ENCODE results near the gene KCNMA1.

DNA sequence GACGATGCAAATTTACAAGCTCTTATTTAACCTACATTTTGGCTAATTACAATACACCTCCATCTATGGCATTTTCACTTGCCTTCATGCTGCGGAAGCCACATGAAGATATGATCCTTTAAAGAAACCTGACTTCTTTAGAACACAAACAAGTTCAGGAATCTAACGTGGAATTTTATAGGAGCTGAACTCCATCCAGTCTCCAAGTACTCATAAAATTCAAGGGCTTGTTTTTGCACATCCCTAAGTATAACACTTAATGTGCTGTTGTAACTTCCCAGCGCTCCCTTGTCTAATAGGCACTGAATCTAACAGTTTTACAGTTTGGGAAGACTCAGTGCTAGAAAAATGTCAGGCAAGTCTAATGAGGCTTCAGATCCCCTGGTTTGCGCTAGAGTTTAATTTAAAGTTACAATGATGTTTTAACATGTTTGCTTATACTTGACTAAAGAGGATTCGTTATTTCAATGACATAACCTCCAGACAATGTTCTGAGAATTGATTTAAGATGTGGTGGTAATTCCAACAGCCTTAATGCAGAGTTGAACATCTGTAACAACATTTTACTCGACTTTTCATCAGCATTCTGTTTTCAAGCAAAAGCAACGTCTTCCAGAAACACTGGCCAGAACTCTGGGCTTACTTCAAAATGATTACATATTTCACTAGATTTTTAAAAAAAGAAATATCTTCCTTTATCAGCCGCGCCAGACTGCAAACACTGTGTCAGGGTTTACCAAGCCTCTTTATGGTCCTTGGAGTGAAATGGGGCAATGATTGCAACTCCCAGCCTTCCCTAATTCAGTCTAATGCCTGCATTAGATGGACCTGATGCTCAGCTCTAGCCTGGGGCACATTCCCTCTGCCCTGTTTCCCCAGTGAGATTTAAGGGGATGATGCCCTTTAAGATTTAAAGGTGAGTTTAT lies 664.3 kb downstream of the KCNMA1 start:
- TF ChIP-seq, protein P1, sequence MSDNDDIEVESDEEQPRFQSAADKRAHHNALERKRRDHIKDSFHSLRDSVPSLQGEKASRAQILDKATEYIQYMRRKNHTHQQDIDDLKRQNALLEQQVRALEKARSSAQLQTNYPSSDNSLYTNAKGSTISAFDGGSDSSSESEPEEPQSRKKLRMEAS (IDR thresholded peaks at IDR 0.05; ENCODE audit: low read depth, low read length), result no peak
- TF ChIP-seq, protein P2, sequence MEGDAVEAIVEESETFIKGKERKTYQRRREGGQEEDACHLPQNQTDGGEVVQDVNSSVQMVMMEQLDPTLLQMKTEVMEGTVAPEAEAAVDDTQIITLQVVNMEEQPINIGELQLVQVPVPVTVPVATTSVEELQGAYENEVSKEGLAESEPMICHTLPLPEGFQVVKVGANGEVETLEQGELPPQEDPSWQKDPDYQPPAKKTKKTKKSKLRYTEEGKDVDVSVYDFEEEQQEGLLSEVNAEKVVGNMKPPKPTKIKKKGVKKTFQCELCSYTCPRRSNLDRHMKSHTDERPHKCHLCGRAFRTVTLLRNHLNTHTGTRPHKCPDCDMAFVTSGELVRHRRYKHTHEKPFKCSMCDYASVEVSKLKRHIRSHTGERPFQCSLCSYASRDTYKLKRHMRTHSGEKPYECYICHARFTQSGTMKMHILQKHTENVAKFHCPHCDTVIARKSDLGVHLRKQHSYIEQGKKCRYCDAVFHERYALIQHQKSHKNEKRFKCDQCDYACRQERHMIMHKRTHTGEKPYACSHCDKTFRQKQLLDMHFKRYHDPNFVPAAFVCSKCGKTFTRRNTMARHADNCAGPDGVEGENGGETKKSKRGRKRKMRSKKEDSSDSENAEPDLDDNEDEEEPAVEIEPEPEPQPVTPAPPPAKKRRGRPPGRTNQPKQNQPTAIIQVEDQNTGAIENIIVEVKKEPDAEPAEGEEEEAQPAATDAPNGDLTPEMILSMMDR (IDR thresholded peaks at IDR 0.05; ENCODE audit: low read depth, low read length), result no peak

Measured in NB4 (cell line).